Liver (tissue), 9 donors: ENCODE results near the gene SPIRE2. TPM values are rescaled to one million over a fixed set of nuclear protein-coding genes. Genes with fewer than 3 reads are reported as not detected.

Experiments
- DNase-seq: peaks from one replicate; pipeline ENCODE4 v3.0.0-alpha.2; 2017; ENCODE audit warnings: low spot score
- H3K27ac ChIP-seq, 2 donors: one replicate each; pipeline ENCODE4 v1.7.0; 2013; ENCODE audit warnings: inconsistent platforms in 2 of 2, low read length in 2 of 2, control low read depth in 1 of 2, low read depth in 1 of 2, mild to moderate bottlenecking in 1 of 2
- H3K27me3 ChIP-seq, 4 donors: one replicate each; pipeline versions ENCODE4 v1.6.1 to v1.7.0; 2013; ENCODE audit warnings: low read length in 3 of 4, inconsistent platforms in 1 of 4, mild to moderate bottlenecking in 1 of 4, moderate library complexity in 1 of 4; ENCODE audit not compliant: control insufficient read depth in 4 of 4, insufficient read depth in 4 of 4
- H3K36me3 ChIP-seq, 4 donors: one replicate each; pipeline versions ENCODE4 v1.6.1 to v1.7.0; 2013; ENCODE audit warnings: low read length in 3 of 4, mild to moderate bottlenecking in 3 of 4, low read depth in 1 of 4, moderate library complexity in 1 of 4; ENCODE audit not compliant: control insufficient read depth in 4 of 4, insufficient read depth in 3 of 4
- H3K4me1 ChIP-seq, 4 donors: one replicate each; pipeline versions ENCODE4 v1.6.1 to v1.7.0; 2013; ENCODE audit warnings: low read length in 3 of 4, mild to moderate bottlenecking in 3 of 4, moderate library complexity in 1 of 4; ENCODE audit not compliant: control insufficient read depth in 4 of 4, insufficient read depth in 4 of 4
- H3K4me3 ChIP-seq, 3 donors: one replicate each; pipeline versions ENCODE4 v1.6.1 to v1.7.0; 2013; ENCODE audit warnings: low read length in 3 of 3, control low read depth in 1 of 3, low read depth in 1 of 3, mild to moderate bottlenecking in 1 of 3
- H3K9ac ChIP-seq, 2 donors: one replicate each; pipeline ENCODE4 v1.7.0; 2013; ENCODE audit warnings: low read length in 2 of 2, mild to moderate bottlenecking in 2 of 2, moderate library complexity in 2 of 2, control low read depth in 1 of 2, low read depth in 1 of 2
- H3K9me3 ChIP-seq, 4 donors: one replicate each; pipeline versions ENCODE4 v1.6.1 to v1.7.0; 2013; ENCODE audit warnings: low read length in 3 of 4; ENCODE audit not compliant: control insufficient read depth in 4 of 4
- CTCF ChIP-seq: fragments of 150-350 bp; IDR thresholded peaks from 2 replicates; pipeline ENCODE4 v1.5.1; 2017; ENCODE audit warnings: improper control_type of control experiment, low read depth, low read length; ENCODE audit not compliant: missing input control
- EGR1 ChIP-seq, 2 donors: IDR thresholded peaks; 2 replicates each; pipeline ENCODE4 v1.6.1; 2016 to 2018; ENCODE audit warnings: antibody characterized with exemption in 2 of 2, low read depth in 2 of 2
- FOXA2 ChIP-seq: IDR thresholded peaks from 2 replicates; pipeline ENCODE4 v1.6.1; 2016; ENCODE audit warnings: antibody characterized with exemption
- GABPA ChIP-seq, 2 donors: IDR thresholded peaks in 1 of 2; conservative IDR thresholded peaks in 1 of 2; 2 replicates each; pipeline ENCODE4 v1.6.1; 2016; ENCODE audit warnings: antibody characterized with exemption in 2 of 2, mild to moderate bottlenecking in 1 of 2, moderate library complexity in 1 of 2
- HNF4A ChIP-seq, 2 donors: conservative IDR thresholded peaks; 2 replicates each; pipeline ENCODE4 v1.6.1; 2016; ENCODE audit warnings: antibody characterized with exemption in 2 of 2, mild to moderate bottlenecking in 2 of 2
- JUND ChIP-seq, 2 donors: IDR thresholded peaks; 2 replicates each; pipeline ENCODE4 v1.6.1; 2016; ENCODE audit warnings: antibody characterized with exemption in 2 of 2
- MAX ChIP-seq: IDR thresholded peaks from 2 replicates; pipeline ENCODE4 v1.6.1; 2016; ENCODE audit warnings: antibody characterized with exemption
- NR2F2 ChIP-seq: IDR thresholded peaks from 2 replicates; pipeline ENCODE4 v1.6.1; 2016; ENCODE audit warnings: antibody characterized with exemption
- RAD21 ChIP-seq, 2 donors: IDR thresholded peaks; 2 replicates each; pipeline ENCODE4 v1.6.1; 2016; ENCODE audit warnings: antibody characterized with exemption in 2 of 2, mild to moderate bottlenecking in 2 of 2
- REST ChIP-seq: IDR thresholded peaks from 2 replicates; pipeline ENCODE4 v1.6.1; 2016; ENCODE audit warnings: antibody characterized with exemption, mild to moderate bottlenecking
- RXRA ChIP-seq, 2 donors: IDR thresholded peaks; 2 replicates each; pipeline ENCODE4 v1.6.1; 2017 to 2018; ENCODE audit warnings: antibody characterized with exemption in 2 of 2, mild to moderate bottlenecking in 1 of 2
- SP1 ChIP-seq: IDR thresholded peaks from 2 replicates; pipeline ENCODE4 v1.6.1; 2018; ENCODE audit warnings: antibody characterized with exemption, mild to moderate bottlenecking
- TAF1 ChIP-seq: conservative IDR thresholded peaks from 2 replicates; pipeline ENCODE4 v1.6.1; 2016; ENCODE audit warnings: antibody characterized with exemption, mild to moderate bottlenecking
- WGBS: extraction: QIAGEN DNeasy Blood & Tissue Kit; methylation state at CpG from one replicate; pipeline ENCODE4 v1.1.7; 2013; 5-methylcytosine and 5-hydroxymethylcytosine counted together
- polyA plus RNA-seq, 2 donors: library from polyadenylated mRNA; stranded (reverse) in 1 of 2; unstranded in 1 of 2; fragments of 200-250 nt in 1 of 2; fragments of >200 nt in 1 of 2; fragmentation: Nextera tagmentation in 1 of 2; extraction: Ambion mirVana in 1 of 2; gene quantifications; one replicate each; pipeline versions ENCODE4 v1.2.1 to v1.2.3, GENCODE V29; 2013 to 2015
- total RNA-seq, 2 donors: library from RNA; depleted of rRNA; stranded (reverse); fragments of >200 nt; gene quantifications; one replicate each; pipeline ENCODE4 v1.2.3, GENCODE V29; 2014
- donor health status: healthy.
- donor health status: healthy.
- donor health status: healthy.
- donor health status: healthy.
- donor health status: healthy.

SPIRE2 gene
- total and polyA plus RNA-seq, 4 donors = 1.7 to 7.2 (median 2.9) TPM

DNA sequence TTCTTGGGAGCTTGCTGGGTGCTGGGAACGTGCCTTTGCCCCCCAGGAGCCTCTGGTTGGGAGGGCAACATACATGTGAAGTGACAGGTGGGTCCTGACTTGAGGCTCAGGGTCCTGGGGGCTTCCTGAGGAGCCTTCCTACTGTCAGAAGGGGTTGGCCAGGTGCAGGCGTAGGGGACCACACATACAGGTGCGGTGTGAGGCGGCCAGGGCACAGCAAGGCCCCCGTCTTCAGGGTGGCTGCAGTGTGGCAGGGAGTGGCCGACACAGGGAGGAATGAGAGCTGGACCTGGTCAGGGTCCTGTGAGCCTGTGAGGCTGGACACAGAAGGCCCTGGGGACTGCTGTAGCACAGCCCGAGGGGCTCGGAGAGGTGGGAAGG lies 55.8 kb downstream of the SPIRE2 start:
- WGBS = 98% methylated on average over 8 of the region's 8 CpGs
- H3K4me1 ChIP-seq = no peaks in the 10 kb centered on the region
- no peak overlapping the region for H3K27ac ChIP-seq
- no peaks in the 10 kb centered on the region for H3K9me3 ChIP-seq
- H3K36me3 ChIP-seq = peaks cover 25 to 68% (median 44%) of the 10 kb centered on the region in 4 donors
- DNase-seq = no peak
- H3K9ac ChIP-seq = no peak overlapping the region
- H3K4me3 ChIP-seq = no peak overlapping the region
- no peaks in the 10 kb centered on the region for H3K27me3 ChIP-seq
- TF ChIP-seq RXRA (IDR thresholded peaks at IDR 0.05) (no peak), FOXA2 (no peak), JUND (IDR thresholded peaks at IDR 0.05) (no peak), MAX (no peak), RAD21 (IDR thresholded peaks at IDR 0.05) (no peak), HNF4A (conservative IDR thresholded peaks at IDR 0.05) (no peak)

GRCh38 chr16:89887243-89887642 lies 59.0 kb downstream of the SPIRE2 start:
- no peak for DNase-seq
- TF ChIP-seq TAF1 (no peak), CTCF (no peak), GABPA (IDR thresholded peaks at IDR 0.05 in 1 of 2, conservative IDR thresholded peaks at IDR 0.05 in 1 of 2) (no peak)
- peaks cover 41 to 72% (median 48%) of the 10 kb centered on the region in 4 donors for H3K36me3 ChIP-seq
- no peak overlapping the region for H3K9ac ChIP-seq
- no peaks in the 10 kb centered on the region for H3K4me1 ChIP-seq
- 98% methylated on average over 14 of the region's 14 CpGs for WGBS
- no peak overlapping the region for H3K27ac ChIP-seq
- no peaks in the 10 kb centered on the region for H3K27me3 ChIP-seq
- H3K9me3 ChIP-seq = no peaks in the 10 kb centered on the region
- no peak overlapping the region for H3K4me3 ChIP-seq

DNA sequence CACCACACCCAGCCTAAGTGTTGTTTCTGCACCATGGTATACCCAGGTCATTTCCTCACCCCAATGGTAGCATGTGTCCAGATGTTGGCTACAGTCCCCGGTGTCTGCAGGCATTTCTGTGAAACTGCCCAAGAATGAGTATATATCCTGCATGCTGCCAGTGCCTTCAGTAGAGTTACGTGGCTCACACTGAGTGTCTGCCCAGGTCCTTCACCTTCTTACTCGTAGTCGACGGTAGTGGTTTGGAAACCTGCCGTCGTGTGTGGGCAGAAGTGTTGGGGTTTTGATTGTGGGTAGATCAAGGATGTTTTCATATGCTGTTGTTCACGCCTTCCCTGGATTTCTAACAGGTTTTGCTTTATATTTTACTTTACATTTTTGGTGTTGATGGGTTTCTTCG lies 61.9 kb downstream of the SPIRE2 start:
- 88% methylated on average over 9 of the region's 9 CpGs for WGBS

More for the DNA sequence above, 61.9 kb downstream of the SPIRE2 start:
- Histone ChIP-seq H3K4me1 (no peaks in the 10 kb centered on the region), H3K9me3 (no peaks in the 10 kb centered on the region), H3K36me3 (peaks cover 41 to 73% (median 47%) of the 10 kb centered on the region in 4 donors), H3K27me3 (no peaks in the 10 kb centered on the region), H3K9ac (no peak overlapping the region), H3K4me3 (no peak overlapping the region), H3K27ac (no peak overlapping the region)
- DNase-seq = no peak
- TF ChIP-seq JUND (IDR thresholded peaks at IDR 0.05) (no peak), SP1 (no peak), EGR1 (IDR thresholded peaks at IDR 0.05; ENCODE audit: low read depth in 2 of 2) (no peak), FOXA2 (no peak), MAX (no peak), REST (no peak), NR2F2 (no peak)
